IgD-negative memory B cell (primary cell): ENCODE results near the gene MYO10. TPM values are rescaled to one million over a fixed set of nuclear protein-coding genes. Genes with fewer than 3 reads are reported as not detected.

ENCODE experiments used
- H3K27ac Mint-ChIP-seq, 3 donors: one replicate each; pipeline ENCODE4 v1.8.0; 2020 to 2022; ENCODE audit warnings: mild to moderate bottlenecking in 3 of 3, mixed read lengths in 3 of 3, moderate library complexity in 1 of 3
- H3K27me3 Mint-ChIP-seq: one replicate; pipeline ENCODE4 v1.8.0; 2021; ENCODE audit warnings: mixed read lengths
- H3K36me3 Mint-ChIP-seq: one replicate; pipeline ENCODE4 v1.8.0; 2020; ENCODE audit warnings: mild to moderate bottlenecking, mixed read lengths
- H3K4me1 Mint-ChIP-seq, 3 donors: one replicate each; pipeline ENCODE4 v1.8.0; 2020 to 2022; ENCODE audit warnings: mixed read lengths in 3 of 3, mild to moderate bottlenecking in 1 of 3
- H3K4me3 Mint-ChIP-seq, 4 donors: one replicate each; pipeline ENCODE4 v1.8.0; 2020 to 2022; ENCODE audit warnings: mild to moderate bottlenecking in 4 of 4, mixed read lengths in 4 of 4, moderate library complexity in 3 of 4
- H3K9me3 Mint-ChIP-seq, 3 donors: one replicate each; pipeline ENCODE4 v1.8.0; 2020 to 2021; ENCODE audit warnings: mixed read lengths in 3 of 3, mild to moderate bottlenecking in 1 of 3
- polyA plus RNA-seq: library from polyadenylated mRNA; unstranded; fragments of 300-500 nt; fragmentation: Illumina TruSeq; gene quantifications from one replicate; pipeline ENCODE4 v1.2.3, GENCODE V29; 2021

MYO10 gene
- polyA plus RNA-seq, 1 donor from 2014 or later, result not detected

DNA sequence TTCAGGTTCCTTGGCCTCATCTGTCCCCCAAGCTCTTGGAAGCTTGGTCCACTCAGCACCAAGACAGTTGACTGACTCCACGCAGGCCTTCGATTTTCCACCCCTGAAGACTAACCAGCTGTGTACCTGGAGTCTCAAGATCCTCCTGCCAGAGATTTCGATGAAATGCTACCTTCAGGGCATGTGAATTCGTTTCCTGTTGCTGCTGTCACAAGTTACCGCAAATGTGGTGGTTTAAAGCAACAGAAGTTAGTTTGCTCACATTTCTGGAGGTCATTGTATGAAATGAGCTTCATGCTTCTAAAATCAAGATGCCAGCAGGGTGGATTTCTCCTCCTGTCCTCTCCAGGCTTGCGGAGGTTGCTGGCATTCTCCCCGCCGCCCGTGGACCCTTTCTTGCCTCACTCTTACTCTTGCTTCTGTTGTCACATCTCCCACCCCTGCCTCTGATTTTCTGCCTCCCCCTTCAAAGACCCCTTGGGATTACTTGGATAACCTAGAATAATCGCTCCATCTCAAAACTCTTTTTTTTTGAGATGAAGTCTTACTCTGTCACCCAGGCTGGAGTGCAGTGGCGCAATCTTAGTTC is 291.7 kb downstream of the MYO10 start:
- Mint-ChIP-seq H3K36me3 (peaks cover 5% of the 10 kb centered on the region), H3K4me3 (no peak overlapping the region), H3K27ac (no peak overlapping the region), H3K9me3 (peaks cover 0 to 12% (median 1%) of the 10 kb centered on the region in 3 donors), H3K4me1 (no peaks in the 10 kb centered on the region), H3K27me3 (peaks cover 2% of the 10 kb centered on the region)

DNA sequence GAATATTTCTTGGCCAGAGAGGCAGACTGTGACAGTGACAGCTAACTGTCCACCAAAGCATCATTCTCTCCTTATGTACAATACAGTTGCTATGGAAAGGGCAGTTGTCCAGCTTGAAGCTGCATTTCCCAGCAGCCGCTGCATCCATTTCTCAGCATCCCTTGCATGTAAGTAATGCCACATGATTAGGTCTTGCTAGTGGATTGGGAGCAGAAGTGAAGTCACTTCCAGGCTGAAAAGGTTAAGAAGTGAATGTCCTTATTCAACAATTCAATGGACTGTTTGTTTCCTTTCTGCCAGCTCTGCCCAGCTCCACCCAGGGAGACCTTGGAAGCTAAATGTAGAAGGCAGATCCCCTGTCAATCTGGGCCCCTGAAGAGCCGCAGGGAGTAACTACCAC is 293.2 kb downstream of the MYO10 start:
- Mint-ChIP-seq H3K4me1 (no peaks in the 10 kb centered on the region), H3K4me3 (no peak overlapping the region), H3K27ac (no peak overlapping the region), H3K36me3 (peaks cover 5% of the 10 kb centered on the region), H3K9me3 (peaks cover 0 to 12% (median 0%) of the 10 kb centered on the region in 3 donors), H3K27me3 (peaks cover 2% of the 10 kb centered on the region)

DNA sequence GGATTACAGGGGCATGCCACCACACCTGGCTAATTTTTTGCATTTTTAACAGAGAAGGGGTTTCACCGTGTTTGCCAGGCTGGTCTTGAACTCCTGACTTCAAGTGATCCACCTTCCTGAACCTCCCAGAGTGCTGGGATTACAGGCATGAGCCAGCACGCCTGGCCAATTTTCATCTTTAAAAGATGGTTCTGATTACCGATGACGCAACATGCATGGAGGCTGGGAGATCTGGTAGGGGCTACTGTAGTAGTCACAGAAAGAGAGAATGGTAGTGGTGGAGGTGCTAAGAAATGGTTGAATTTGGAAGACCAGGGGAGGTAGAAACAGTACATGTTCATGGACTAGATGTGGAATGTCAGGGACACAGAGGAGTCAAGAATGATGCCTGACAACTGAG is 296.9 kb downstream of the MYO10 start:
- Mint-ChIP-seq H3K27me3 (peaks cover 1% of the 10 kb centered on the region), H3K27ac (no peak overlapping the region), H3K4me1 (peaks cover 0 to 2% (median 0%) of the 10 kb centered on the region in 3 donors), H3K4me3 (no peak overlapping the region), H3K9me3 (peaks cover 0 to 6% (median 0%) of the 10 kb centered on the region in 3 donors), H3K36me3 (no peaks in the 10 kb centered on the region)

DNA sequence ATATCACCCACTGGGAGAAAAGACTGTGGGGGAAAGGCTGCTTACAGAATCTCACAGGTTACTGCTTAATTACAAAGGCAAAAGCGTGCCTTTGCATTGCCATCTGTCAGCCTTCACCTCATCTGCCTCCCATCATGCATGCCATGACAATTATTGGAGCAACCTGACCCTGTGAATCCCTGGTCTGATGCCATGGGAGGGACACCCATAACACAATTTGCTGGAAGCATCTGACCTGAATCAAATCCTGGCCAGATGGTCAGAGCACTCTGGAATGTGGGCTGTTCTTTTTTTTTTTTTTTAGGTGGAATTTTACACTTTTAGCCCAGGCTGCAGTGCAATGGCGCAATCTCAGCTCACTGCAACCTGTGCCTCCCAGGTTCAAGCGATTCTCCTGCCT is 307.7 kb downstream of the MYO10 start:
- Mint-ChIP-seq H3K4me3 (no peak overlapping the region), H3K36me3 (no peaks in the 10 kb centered on the region), H3K27ac (no peak overlapping the region), H3K4me1 (peaks cover 6 to 37% (median 12%) of the 10 kb centered on the region in 3 donors), H3K9me3 (no peaks in the 10 kb centered on the region), H3K27me3 (peaks cover 4% of the 10 kb centered on the region)

DNA sequence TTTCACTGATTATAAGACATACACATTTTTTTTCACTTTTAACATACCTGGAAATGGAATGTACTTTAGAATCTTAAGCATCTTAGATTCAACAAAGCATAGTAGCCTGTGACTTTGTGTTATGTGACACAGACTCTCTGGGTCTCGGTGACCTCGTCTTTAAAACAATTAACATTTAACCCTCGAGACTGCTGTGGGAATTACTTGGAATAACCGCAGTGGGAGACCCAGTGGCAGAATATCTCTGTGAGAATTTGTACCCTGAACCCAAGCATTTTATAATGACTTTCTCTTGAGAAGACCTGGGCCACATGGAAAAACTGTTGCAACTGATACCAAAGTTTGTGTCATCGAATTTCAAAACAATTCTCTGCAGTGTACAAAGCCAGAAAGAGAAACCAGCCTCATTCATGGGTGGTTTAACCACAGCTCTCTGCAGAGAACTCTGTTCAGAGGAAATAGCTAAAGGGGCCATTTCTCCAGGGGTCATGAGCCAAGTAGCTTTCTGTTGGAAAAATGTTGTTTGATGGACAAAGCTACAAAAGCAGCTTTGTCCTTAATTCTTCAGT is 309.3 kb downstream of the MYO10 start:
- Mint-ChIP-seq H3K36me3 (no peaks in the 10 kb centered on the region), H3K4me3 (no peak overlapping the region), H3K27ac (peak overlapping the region in 1 of 3 donors; percentile 25), H3K27me3 (peaks cover 4% of the 10 kb centered on the region), H3K4me1 (peaks cover 6 to 40% (median 12%) of the 10 kb centered on the region in 3 donors), H3K9me3 (no peaks in the 10 kb centered on the region)

DNA sequence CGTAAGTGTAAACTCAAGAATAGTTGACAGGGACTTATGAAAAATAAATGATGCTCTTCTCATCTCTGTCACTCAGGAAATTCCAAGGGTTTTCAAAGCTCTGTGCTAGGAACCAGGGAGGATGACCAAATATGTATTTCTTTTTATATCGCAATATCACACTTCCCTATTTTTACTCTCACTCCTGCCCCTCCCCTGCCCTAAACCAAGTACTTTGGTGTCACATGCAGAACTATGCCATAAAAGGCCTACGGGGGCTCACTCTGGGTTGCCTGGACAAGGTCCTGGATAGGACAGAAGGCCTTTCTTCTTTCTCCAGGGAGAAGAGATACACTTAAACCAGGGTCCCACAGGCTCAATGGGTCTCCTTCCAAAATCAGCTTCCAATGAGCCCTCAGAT is 311.0 kb downstream of the MYO10 start:
- no peak overlapping the region for H3K27ac Mint-ChIP-seq
- no peak overlapping the region for H3K4me3 Mint-ChIP-seq
- no peaks in the 10 kb centered on the region for H3K36me3 Mint-ChIP-seq
- H3K4me1 Mint-ChIP-seq, result peaks cover 6 to 34% (median 12%) of the 10 kb centered on the region in 3 donors
- H3K9me3 Mint-ChIP-seq, result no peaks in the 10 kb centered on the region
- H3K27me3 Mint-ChIP-seq, result peaks cover 4% of the 10 kb centered on the region

DNA sequence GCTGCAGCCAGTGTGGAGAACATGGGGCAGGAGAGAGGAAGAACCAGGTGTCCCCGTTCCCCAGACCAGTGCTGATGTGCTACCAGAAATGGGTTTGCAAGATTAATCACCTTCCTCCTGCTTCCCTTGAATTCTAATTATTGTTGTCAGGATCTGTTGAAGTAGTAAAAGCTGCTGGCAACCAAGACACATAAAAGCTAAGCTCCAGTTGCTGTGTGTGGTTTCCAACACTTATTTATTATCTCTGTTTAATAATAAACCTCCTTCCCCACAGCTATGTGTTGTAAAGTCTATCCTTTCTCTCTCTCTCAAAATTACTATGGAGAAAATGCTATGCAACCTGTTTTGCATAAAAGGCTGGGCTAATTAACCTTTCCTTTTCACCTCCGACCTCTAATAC is 317.0 kb downstream of the MYO10 start:
- H3K27me3 Mint-ChIP-seq, result peaks cover 4% of the 10 kb centered on the region
- H3K9me3 Mint-ChIP-seq, result no peaks in the 10 kb centered on the region
- no peak overlapping the region for H3K27ac Mint-ChIP-seq
- no peak overlapping the region for H3K4me3 Mint-ChIP-seq
- H3K4me1 Mint-ChIP-seq, result peaks cover 5 to 21% (median 6%) of the 10 kb centered on the region in 3 donors
- H3K36me3 Mint-ChIP-seq, result no peaks in the 10 kb centered on the region

DNA sequence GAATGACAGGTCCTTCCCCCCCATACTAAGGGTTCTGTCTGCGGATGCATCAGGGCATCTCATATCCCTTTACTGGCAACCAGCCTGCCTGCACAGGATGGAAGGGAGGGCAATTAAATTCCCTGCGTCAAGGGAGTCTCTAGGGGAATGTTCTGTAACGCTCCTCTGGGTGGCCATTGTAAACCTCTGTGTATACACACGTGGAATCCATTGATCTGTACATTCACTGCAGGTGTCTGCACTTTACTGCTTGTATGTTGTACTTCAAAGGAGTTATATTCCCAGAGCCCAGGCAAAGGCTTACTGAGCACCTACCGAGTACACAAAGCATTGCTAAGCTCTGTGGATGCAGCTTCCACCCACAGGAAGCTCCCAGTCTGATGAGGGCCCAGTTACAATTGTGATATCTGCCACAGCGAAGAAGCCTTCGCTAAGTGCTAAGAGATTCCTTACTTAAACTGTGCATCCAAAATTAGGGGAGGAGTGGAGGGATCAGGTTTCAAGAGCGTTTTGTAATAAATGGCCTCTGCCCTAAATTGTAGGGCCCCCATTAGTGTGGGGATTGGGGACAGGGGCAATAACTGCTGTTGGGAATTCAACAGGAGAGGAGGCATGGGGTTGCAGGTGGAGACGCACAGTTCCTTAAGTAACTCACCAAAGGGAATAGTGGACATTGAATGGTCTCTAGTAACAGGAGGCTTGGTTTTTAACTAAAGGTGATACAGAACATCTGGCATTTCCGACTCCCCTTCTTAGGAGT is 317.8 kb downstream of the MYO10 start:
- Mint-ChIP-seq H3K9me3 (no peaks in the 10 kb centered on the region), H3K4me3 (no peak overlapping the region), H3K27me3 (peaks cover 4% of the 10 kb centered on the region), H3K36me3 (no peaks in the 10 kb centered on the region), H3K27ac (no peak overlapping the region), H3K4me1 (peaks cover 5 to 22% (median 6%) of the 10 kb centered on the region in 3 donors)

DNA sequence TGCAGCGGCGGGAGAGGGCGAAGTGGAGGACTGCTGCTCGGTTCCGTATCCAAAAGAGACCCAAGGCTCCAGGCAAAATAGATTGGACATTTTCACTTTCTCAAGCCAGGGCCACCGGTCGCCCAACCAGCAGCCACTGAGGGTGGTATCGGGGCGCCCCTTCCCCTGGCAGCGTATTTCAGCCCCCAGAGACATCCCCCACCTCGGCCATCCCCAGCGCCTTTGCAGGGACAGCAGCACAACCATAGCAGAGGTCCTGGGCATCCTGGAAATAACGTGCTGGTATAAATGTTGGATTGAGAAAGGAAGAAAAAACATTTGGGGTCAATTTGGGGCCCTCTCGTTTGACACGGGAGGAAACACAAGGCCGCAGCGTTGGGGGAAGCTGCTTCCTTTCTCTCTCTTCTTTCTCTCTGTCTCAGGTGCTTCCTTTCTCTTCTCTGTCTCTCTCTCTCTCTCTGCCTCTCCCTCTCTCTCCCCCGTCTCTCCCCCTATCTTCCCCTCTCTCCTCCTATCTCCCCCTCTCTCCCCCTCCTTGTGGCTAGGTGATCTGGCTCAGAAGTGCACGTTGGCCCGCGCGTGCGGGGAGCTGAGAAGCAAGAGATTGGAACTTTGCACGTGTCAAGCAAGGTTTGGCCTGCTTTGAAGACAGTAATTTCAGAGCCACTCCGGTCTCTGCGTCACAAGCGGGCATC is 318.7 kb downstream of the MYO10 start:
- Mint-ChIP-seq H3K9me3 (no peaks in the 10 kb centered on the region), H3K4me1 (peaks cover 5 to 19% (median 7%) of the 10 kb centered on the region in 3 donors), H3K36me3 (no peaks in the 10 kb centered on the region), H3K27me3 (peaks cover 4% of the 10 kb centered on the region), H3K4me3 (no peak overlapping the region), H3K27ac (no peak overlapping the region)

DNA sequence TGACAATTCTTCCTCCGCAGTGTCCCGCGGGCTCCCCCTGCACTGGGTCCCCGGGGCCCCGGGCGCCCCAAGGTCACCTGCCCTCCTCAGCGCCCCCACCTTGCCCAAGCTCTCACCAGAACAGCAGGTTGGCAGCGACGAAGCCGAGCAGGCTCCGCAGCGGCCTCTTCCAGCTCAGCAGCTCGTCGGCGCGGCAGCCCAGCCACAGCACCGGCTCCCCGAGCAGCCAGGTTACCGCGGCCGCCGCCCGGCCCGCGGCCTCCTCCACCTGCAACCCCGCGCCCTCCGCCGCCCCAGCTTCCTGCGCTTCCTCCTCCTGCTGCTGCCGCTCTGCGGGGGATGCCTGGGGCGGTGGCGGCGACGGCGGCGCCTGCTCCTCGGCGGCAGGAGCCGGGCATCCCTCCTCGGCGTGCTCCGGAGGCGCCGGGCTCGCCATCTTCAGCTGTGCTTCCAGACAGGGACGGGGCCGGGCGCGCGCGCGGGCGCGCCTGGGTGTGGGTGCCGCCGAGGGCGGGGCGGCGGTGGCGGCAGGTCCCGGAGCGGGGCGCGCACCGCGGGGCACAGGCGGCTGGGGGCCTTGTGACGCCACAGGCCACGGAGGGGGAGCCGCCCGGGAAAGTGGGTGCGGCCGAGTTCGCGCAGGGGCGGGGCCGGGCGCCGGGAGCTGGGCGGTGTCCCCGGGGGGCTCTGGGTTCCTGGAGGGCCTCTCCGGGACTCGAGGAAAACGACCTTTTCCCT is 319.4 kb downstream of the MYO10 start, which contains the start of gene RETREG1:
Gene RETREG1 (minus strand): TSS at position 462 of the 738 bp plus-strand sequence. CDS start 26 bp downstream, at position 436.
- H3K4me3 Mint-ChIP-seq, result peak within 1 kb of the TSS; percentile 87 to 96 (median 92)
- no peaks in the 10 kb centered on the region for H3K36me3 Mint-ChIP-seq
- peaks cover 5 to 22% (median 7%) of the 10 kb centered on the region in 3 donors for H3K4me1 Mint-ChIP-seq
- peaks cover 4% of the 10 kb centered on the region for H3K27me3 Mint-ChIP-seq
- peak within 1 kb of the TSS in 1 of 3 donors; percentile 86 for H3K27ac Mint-ChIP-seq
- H3K9me3 Mint-ChIP-seq, result no peaks in the 10 kb centered on the region

DNA sequence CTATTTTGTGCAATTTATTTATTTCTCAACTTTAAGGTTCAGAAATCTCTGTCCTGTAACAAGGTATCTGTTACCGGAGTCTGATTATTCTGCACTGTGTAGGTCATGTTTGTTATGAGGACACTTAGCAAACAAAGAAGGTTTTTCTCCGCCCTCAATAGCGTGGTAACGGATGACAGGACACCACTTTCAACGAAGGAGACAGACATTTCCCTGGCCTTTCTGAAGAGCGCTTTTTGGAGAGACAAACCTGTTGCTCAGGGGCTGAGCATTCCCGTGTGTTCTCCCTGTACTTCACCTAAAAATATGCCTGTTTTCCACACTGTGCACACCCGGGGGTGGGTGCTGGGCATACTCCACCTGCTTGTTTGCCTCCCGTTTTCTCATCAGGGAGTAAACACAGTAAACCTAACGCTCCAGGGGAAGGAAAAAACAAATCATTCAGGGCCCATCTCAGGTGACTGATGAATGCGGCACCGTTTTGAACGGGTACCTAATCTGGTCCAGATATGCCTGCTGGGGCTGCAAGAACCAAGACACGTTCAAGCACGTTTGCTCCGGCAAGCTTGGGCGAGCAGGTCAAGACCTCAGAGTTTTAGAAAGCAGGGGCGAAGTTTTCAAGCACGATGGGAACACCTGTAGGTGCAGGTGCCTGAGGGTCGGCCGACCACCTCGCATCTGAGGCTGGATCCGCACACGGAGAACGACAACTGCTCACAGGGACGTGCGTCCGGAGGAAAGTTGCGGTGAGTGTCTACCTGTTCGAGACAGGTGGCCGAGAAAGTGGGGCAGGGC is 320.1 kb downstream of the MYO10 start:
- H3K36me3 Mint-ChIP-seq, result no peaks in the 10 kb centered on the region
- peak overlapping the region in 1 of 3 donors; percentile 86 for H3K27ac Mint-ChIP-seq
- peaks cover 4% of the 10 kb centered on the region for H3K27me3 Mint-ChIP-seq
- peaks cover 0 to 1% (median 0%) of the 10 kb centered on the region in 3 donors for H3K9me3 Mint-ChIP-seq
- peak overlapping the region; percentile 87 to 96 (median 92) for H3K4me3 Mint-ChIP-seq
- peaks cover 5 to 28% (median 7%) of the 10 kb centered on the region in 3 donors for H3K4me1 Mint-ChIP-seq

DNA sequence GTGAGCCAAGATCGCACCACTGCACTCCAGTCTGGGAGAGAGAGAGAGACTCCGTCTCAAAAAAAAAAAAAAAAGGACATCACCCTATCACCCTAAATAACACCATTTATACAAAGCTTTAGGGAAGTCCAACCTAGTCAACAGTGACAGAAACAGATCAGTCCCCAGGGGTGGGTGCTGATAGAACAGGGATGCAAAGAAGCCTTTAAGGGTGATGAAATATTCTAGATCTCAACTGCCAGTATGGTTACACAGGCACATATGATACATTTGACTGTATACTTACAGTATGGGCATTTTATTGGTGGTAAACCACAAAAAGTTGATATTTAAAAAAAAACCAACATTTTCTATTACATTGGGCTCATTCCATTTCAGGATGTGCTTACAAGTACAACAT is 324.1 kb downstream of the MYO10 start:
- Mint-ChIP-seq H3K36me3 (peaks cover 4% of the 10 kb centered on the region), H3K27me3 (peaks cover 4% of the 10 kb centered on the region), H3K4me3 (no peak overlapping the region), H3K27ac (no peak overlapping the region), H3K9me3 (peaks cover 0 to 6% (median 0%) of the 10 kb centered on the region in 3 donors), H3K4me1 (peaks cover 5 to 36% (median 12%) of the 10 kb centered on the region in 3 donors)
